Rectal smooth muscle tissue (tissue), 1 donor: Measurements from ENCODE around the gene FAM177A1.

Experiments used
- H3K27ac ChIP-seq: one replicate; pipeline ENCODE4 v1.7.0; 2013; ENCODE audit warnings: low read depth, low read length, inconsistent platforms
- H3K27me3 ChIP-seq: one replicate; pipeline ENCODE4 v1.7.0; 2013; ENCODE audit warnings: low read length; ENCODE audit not compliant: control insufficient read depth, insufficient read depth
- H3K36me3 ChIP-seq: one replicate; pipeline ENCODE4 v1.7.0; 2013; ENCODE audit warnings: low read length; ENCODE audit not compliant: control insufficient read depth, insufficient read depth
- H3K4me1 ChIP-seq: one replicate; pipeline ENCODE4 v1.7.0; 2013; ENCODE audit warnings: low read length; ENCODE audit not compliant: control insufficient read depth, insufficient read depth
- H3K4me3 ChIP-seq: one replicate; pipeline ENCODE4 v1.7.0; 2013; ENCODE audit warnings: low read length
- H3K9ac ChIP-seq: one replicate; pipeline ENCODE4 v1.7.0; 2013; ENCODE audit warnings: low read length

Gene FAM177A1

DNA sequence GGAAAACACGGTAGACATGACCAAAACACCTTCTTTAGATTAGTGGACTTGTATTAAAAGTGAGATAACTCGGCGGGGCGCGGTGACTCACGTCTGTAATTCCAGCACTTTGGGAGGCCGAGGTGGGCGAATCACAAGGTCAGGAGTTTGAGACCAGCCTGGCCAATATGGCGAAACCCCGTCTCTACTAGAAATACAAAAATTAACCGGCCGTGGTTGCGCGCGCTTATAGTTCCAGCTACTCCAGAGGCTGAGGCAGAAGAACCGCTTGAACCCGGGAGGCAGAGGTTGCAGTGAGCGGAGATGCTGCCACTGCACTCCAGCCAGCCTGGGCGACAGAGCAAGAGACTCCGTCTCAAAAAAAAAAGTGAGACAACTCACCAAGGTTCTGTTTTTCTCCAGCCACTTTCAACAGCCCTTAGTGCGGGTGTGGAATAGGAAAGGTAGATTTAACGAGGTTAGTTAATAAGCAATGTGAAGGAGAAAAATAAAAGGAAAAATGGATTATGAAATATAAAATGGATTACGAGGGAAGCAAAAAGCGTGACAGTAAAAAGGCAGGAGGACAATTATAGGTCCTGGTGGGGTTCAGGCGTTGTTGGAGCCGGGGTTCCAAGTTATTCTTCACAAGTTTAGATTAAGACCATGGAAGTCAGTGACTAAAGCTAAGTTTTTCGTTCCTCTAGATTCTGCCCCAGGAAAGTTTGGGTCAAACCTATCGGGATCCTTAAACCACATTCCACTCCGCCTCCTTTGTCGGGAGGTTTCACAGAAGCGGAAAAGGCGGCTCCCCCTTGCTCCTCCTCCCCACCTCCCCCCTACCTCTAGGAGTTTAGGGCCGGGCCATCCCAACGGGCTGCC lies 75.2 kb downstream of the FAM177A1 start:
- H3K27me3 ChIP-seq, result no peaks in the 10 kb centered on the region
- H3K9ac ChIP-seq, result peak overlapping the region; percentile 98
- H3K27ac ChIP-seq, result peak overlapping the region; percentile 98
- peaks cover 2% of the 10 kb centered on the region for H3K36me3 ChIP-seq
- peak overlapping the region; percentile 98 for H3K4me3 ChIP-seq
- H3K4me1 ChIP-seq, result peaks cover 8% of the 10 kb centered on the region

DNA sequence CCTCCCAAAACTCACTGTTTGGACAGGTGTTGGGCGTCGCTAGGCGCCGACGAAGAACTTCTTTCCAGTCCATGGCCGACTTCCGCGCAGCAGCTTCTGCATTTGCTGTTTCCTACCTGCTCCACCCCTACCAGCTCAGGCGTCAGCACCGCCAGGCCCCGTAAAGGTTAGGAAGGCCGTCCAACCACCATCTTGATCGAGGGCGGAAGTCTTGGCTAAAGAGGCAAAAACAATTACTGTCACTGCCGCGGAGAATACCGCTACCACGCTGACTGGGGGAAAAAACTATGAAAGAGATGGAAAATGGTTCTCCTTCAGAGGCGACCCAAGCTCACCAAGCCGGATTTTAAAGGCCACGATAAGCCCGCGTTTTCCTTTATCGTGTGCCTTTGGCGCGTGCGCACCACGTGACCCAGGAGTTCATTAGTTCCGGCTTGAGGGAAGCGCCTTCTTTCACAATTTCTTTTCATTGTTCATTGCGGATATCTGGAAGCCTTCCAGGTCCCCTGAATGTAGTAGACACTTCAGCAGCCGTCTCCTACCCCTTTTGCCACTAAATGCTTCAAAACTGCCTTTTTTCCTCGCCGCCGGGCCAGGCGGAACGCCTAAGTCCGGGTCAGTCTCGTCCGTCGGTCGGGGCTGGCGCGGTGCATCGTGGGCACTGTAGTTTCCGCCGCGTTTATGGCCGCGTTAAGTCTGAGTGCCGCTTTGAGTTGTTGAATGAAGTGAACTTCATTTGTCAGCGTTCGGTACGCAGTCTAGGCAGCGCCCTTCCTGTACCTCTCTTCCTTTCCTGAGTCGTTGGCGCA lies 76.0 kb downstream of the FAM177A1 start, which contains the start of the genes PPP2R3C and PRORP:
Gene PPP2R3C (minus strand): TSS at position 104 of the 809 bp plus-strand sequence. CDS start 31 bp downstream, at position 73.
Gene PRORP (plus strand): TSS at position 666 of the 809 bp plus-strand sequence. CDS start 694 bp downstream, outside the sequence.
- Histone ChIP-seq H3K27me3 (no peaks in the 10 kb centered on the region), H3K4me1 (peaks cover 8% of the 10 kb centered on the region), H3K27ac (peak within 1 kb of the TSS; percentile 98), H3K4me3 (peak within 1 kb of the TSS; percentile 98), H3K9ac (peak within 1 kb of the TSS; percentile 98), H3K36me3 (peaks cover 2% of the 10 kb centered on the region)

DNA sequence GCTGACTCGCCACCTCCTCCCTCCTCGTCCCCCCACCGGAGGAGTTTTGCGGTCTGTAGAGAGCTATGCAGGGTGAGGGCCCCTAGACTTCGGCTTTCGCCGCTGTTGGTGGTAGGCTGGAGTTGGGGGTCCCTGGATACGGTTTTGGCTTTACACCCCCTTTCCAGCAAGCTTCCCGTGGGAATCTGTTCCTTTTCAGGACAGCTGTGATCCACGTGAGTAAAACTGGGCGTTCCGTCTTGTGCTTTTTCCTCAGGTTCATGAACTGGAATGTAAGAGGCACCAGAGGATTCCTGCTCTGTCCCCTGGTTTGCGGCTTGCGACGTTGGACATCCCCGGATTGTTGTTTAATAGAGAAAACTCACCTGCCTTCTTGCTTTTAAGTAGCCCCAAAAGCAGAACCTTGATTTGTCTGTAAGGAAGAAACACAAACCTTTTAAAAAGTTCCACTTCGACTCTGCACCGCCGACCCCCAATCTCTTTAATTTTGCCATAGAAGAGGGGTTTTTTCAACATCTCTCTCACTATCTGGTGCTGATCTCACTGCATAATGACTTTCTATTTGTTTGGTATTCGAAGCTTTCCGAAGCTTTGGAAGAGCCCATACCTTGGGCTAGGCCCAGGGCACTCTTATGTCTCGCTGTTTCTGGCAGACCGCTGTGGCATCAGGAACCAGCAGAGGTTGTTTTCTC lies 76.8 kb downstream of the FAM177A1 start:
- Histone ChIP-seq H3K36me3 (peaks cover 2% of the 10 kb centered on the region), H3K4me3 (peak overlapping the region; percentile 98), H3K27ac (peak overlapping the region; percentile 98), H3K4me1 (peaks cover 8% of the 10 kb centered on the region), H3K9ac (peak overlapping the region; percentile 98), H3K27me3 (no peaks in the 10 kb centered on the region)

DNA sequence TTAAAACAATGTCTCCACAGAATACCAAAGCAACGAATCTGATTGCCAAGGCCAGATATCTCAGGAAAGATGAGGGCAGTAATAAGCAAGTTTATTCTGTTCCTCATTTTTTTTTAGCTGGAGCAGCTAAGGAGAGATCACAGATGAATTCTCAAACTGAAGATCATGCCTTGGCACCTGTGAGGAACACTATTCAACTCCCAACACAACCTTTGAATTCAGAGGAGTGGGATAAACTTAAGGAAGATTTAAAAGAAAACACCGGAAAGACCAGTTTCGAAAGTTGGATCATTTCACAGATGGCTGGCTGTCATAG lies 77.3 kb downstream of the FAM177A1 start:
- no peak overlapping the region for H3K27ac ChIP-seq
- peak overlapping the region; percentile 98 for H3K4me3 ChIP-seq
- H3K4me1 ChIP-seq, result peaks cover 8% of the 10 kb centered on the region
- H3K9ac ChIP-seq, result no peak overlapping the region
- no peaks in the 10 kb centered on the region for H3K27me3 ChIP-seq
- peaks cover 2% of the 10 kb centered on the region for H3K36me3 ChIP-seq

DNA sequence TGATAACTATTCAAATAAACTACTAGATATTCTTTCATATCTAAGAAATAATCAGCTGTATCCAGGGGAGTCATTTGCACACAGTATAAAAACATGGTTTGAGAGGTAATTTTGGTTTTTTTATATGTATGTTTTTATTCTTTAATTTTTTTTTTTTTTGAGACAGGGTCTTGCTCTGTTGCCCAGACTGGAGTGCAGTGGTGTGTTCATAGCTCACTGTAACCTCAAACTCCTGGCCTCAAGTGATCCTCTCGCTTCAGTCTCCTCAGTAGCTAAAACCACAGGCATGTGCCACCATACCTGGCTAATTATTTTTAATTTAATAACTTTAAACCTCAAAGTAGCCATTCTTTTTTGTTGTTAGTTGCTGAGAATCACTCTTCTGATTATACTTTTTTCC lies 78.1 kb downstream of the FAM177A1 start:
- H3K36me3 ChIP-seq, result peaks cover 2% of the 10 kb centered on the region
- no peak overlapping the region for H3K9ac ChIP-seq
- H3K27ac ChIP-seq, result no peak overlapping the region
- no peaks in the 10 kb centered on the region for H3K27me3 ChIP-seq
- no peak overlapping the region for H3K4me3 ChIP-seq
- H3K4me1 ChIP-seq, result peaks cover 8% of the 10 kb centered on the region
